HG03196 (cell line): ENCODE data around the gene CENPL.
"Not testable (repeated sequence)": the region's sequence is repeated elsewhere in the genome, so short reads cannot be mapped to it uniquely, and the experiment has no call there.

Experiments used
- ATAC-seq: cut with Tn5 transposase; IDR thresholded peaks from one replicate; pipeline ENCODE4 v1.9.1; 2021; ENCODE audit not compliant: unreplicated experiment

Gene CENPL, protein sequence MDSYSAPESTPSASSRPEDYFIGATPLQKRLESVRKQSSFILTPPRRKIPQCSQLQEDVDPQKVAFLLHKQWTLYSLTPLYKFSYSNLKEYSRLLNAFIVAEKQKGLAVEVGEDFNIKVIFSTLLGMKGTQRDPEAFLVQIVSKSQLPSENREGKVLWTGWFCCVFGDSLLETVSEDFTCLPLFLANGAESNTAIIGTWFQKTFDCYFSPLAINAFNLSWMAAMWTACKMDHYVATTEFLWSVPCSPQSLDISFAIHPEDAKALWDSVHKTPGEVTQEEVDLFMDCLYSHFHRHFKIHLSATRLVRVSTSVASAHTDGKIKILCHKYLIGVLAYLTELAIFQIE

DNA sequence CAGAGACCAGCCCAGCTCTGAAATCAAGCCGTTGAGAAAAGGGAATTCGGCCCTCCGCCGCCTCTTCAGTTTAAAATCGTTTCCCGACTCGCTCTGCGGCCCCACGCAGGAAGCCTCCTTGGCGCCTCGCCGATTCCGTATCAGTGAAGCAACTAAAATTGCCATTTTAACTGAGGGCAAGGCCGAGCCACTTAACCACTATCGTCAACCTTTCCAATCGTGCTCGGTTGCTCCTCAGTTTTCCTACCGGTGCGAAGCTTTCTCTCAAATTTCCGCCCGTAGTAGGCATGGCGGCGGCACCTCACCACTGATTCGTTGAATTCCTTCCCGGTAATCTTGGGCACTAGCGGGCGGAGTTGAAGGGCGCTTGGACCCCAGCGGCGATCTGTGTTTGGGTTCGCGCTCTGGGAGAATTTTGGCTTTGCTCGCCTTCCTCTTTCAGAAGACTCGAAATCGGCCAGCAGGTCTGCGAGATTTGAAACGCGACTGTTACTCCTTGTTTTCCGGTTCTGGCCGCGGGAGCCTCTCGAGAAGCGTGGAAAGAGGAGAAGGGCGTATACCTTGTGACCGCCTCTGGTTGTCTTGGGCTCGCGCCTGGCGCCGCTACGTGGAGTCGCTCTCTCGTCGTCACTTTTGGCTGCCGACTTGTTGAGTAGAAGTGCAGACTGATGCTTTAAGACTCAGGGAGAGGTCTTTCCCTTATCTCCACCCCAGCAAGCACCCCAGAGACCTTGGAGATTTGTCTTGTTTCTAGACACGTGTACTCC lies at the start of gene CENPL, which contains the start of gene DARS2:
Gene CENPL (minus strand): TSS at position 569 of the 767 bp plus-strand sequence. CDS start 13,584 bp downstream, outside the sequence.
Gene DARS2 (plus strand): TSS at position 359 of the 767 bp plus-strand sequence. CDS start 557 bp downstream, outside the sequence.
- peak; percentile 77 for ATAC-seq

DNA sequence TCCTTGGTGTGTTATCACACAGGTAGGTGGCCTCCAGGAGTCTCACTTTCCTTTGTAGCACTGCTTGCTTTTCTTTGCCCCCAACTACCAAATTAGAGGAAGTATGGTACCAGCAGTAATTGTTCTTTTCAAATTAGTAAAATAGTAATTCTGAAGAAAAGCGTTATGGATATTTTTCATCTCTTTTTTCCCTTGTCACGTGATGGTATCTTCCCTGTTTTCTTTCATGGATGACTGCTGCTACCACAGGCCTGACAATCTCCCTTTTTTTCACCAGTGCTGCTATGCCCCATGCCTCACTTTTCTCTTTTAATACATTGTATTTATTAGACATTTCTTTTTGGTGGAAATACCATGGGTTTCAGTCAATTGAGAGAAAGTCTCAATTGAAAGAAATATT lies 46.8 kb upstream of the CENPL start:
- no peak for ATAC-seq

DNA sequence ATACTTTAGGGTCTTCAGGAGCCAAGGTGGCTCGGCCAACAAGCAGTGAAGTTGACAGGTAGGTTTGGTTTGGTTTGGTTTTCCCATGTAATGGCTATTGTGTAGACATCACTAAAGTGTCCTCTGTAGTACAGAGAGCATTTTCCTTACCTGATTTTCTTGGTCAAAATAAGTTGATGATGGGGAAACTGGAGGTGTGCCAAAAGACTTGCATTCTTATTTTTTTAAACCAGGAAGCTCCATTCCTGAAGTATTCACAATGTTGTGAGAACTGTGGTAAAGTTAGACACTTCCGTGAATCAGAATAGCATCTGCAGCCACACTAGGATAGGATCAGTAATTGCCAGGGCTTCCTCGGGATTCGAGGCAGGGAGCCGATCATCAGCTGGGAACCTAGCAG lies 46.4 kb upstream of the CENPL start:
- ATAC-seq, result no peak

DNA sequence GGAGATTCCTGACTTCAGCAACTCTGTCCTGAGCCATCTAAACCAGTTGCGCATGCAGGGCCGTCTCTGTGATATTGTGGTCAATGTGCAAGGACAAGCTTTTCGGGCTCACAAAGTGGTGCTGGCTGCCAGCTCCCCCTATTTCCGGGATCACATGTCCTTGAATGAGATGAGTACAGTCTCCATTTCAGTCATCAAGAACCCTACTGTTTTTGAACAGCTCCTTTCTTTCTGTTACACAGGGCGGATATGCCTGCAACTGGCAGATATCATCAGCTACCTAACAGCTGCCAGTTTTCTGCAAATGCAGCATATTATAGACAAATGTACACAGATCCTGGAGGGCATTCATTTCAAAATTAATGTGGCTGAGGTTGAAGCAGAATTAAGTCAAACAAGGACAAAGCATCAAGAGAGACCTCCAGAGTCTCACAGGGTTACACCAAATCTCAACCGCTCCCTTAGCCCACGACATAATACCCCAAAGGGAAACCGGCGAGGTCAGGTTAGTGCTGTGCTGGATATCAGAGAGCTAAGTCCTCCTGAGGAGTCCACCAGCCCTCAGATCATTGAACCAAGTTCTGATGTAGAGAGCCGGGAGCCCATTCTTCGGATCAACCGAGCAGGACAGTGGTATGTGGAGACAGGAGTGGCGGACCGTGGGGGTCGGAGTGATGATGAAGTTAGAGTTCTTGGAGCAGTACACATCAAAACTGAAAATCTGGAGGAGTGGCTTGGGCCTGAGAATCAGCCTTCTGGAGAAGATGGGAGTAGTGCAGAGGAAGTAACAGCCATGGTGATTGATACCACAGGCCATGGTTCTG lies 45.8 kb upstream of the CENPL start:
- no peak for ATAC-seq

DNA sequence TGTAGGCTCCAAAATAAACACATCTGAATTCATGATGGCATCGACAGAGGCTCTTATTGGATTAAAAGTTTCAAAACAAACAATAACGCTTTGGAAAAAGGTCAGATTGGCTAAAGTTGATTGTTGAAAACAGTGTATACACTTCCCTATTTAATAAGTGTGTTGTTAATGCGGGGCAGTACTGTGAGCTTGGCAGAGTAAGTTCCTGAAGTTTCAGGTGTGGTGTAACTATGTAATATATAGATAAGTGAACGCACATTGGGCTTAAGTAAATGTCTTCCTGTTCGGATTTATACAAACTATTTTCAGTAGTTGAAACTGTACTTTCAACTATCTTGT lies 44.3 kb upstream of the CENPL start:
- no peak for ATAC-seq

DNA sequence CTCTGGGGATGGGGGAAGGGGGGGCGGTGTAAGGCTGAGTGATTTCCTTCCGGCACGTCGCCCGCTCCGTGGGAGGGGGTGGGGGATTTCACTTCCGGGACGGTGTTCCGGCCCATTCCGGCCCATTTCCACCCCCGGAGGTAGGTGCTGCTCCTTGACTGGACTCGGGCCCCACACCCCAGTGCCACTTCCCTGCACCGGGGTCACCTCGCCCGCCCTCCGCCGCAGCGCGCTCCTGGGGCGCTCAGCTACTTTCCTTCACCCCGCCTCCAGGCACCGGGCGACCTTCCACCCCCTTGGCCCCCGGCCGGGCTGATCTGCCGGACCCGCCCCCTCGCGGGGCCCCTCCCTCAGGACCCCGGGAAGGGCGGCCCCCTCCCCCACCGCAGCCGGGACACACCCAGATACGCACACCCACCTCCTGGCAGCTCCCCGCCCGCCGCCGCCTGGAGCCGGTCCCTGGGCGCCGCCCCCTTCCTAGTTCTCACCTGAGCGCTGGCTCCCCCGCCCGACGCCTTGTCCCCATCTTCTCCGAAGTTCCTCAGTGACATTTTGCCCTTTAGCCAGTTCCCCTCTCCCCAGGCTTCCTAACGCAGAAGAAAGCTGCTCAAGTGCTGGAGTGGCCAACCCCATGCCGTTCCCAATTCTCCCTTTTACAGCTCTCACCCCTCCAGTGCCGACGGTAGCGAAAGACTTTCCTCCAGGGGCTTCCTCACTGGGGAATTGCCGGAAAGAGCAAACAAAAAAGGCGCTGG lies 43.8 kb upstream of the CENPL start, which contains the start of gene ZBTB37:
Gene ZBTB37 (plus strand): TSS at position 115 of the 755 bp plus-strand sequence. CDS start 1,846 bp downstream, outside the sequence.
- peak; percentile 63 for ATAC-seq

DNA sequence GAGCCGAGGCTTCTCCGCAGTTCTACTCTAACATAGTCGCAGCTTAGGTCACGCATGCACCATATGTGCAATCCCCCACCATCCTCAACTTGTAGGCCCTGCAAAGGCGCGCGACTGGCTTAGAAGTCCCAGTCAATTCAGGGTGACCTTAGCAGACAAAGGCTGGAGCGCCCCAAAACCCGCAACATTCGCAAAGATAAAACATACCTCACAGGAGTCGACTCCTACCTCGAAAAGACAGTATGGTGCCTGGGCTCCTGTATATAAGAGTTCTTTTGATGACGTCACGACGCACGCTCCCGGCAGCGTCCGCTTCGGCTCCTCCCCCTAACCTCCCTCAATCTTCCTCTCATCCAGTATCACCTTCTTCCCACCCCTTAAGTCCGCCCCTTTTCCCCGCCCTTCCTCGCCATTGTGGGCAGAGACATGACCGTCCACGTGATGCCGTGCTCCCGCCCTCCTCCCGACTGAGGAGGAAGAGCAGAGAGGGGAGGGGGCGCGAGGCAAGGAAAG lies 43.1 kb upstream of the CENPL start, which contains the start of gene GAS5:
Gene GAS5 (minus strand): TSS at position 237 of the 513 bp plus-strand sequence.
- peak; percentile 66 for ATAC-seq

DNA sequence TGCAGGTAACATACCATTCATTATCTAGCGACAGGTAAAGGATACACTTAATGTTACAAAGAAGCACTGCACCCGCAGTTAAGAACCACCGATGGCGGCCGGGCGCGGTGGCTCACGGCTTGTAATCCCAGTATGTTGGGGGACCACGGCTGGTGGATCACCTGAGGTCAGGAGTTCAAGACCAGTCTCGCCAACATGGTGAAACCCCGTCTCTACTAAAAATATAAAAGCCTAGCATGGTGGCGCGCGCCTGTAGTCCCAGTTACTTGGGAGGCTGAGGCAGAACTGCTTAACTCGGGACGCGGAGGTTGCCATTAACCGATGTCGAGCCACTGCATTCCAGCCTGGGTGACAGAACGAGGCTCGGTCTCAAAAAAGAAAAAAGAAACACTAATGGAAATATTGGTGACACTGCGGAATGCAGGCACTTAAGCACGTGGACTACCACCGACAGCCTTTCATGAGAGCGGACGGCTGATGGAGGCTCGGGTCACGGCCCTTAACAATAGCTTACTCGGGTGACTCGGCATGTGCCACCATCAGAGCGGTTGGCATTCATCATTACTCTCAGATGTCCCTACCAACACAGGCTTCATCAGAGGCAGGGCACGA lies 42.6 kb upstream of the CENPL start:
- no peak for ATAC-seq

DNA sequence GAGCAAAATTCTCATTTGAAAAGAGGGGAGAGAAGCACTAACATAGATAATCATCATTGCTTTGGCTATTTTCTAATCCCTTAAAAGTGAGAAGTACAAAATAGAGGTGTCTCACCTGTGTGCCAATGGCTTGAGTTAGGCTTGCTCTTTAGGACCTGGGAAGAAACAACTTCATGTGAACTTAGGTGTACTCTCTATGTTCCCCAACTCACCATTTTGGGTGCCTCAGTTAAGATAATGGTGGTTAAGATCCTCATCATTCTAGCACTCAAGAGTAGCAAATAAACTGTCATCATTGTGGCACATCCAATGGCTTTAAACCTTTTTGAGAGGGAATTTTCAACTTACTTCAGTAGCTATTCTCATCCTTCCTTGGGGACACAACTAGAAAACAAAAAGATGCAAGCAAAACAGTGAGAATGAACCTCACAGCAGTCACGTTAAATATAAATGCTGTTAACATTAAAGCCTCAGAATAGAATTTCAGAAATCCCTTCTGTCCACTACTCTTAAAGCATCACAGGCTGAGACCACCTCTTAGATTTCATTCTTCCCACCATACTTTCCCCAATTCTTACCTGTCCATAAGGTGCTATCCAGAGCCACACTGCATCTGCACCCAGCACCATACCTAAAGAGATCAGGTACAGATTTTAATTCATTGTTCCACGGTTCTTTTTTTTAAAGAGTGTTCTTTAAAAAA lies 41.9 kb upstream of the CENPL start:
- ATAC-seq, result no peak

DNA sequence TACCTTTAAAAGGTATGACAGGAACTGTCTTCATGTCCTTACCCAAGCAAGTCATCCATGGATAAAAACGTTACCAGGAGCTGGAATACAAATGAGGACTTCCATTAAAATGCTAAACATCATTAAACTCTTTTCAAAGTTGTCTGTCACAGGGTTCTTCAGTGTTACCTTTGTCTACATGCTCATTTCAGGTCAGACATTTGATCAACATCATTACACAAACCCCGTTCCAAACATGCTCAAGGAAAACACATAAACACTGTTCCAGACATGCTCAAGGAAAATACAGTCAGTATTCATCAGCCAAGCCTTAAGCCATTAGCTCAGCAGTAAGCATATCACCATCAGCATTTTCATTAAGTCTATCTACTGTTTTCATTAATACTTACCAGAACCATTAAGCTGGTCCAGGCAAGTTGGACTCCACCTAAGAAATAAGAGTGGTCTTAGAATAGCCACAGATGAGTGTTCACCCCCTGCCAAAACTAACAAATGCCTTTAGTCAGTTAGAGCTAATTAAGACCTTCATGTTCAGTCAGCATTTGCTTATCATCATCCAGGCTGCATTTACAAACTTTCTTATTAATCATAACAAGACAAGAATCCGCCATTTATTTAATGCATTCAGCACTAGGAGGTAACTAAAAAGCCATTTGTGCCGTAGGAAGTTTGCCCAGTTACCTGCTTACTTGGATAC lies 40.9 kb upstream of the CENPL start:
- ATAC-seq, result no peak

DNA sequence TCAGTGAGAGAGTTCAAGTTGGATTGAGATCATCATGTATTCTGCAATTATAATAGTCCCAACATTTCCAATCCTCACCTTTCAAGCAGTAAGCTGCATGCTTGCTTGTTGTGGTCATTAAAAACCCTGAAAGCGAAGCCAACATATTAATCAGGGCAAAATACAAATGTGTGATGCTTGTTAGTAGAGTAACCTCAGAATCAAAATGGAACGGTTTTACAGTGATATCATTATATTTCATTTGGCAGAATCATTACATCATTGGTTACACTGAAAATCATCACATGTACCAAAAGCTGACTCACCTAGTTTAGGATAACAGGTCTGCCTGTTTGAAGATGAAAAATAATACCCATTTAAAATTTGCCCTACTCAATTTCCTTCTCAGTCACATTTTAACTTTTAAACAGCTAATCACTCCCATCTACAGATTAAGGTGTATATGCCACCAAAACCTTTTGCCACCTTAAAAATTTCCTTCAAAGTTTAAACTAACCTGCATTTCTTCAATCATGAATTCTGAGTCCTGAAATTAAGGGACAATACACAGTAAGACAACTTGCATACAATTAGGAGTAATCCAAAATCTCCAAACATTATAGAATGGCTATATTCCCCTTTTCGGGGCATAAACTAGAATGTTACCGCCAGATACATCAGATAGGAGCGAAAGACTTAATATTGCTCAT lies 39.6 kb upstream of the CENPL start:
- no peak for ATAC-seq

DNA sequence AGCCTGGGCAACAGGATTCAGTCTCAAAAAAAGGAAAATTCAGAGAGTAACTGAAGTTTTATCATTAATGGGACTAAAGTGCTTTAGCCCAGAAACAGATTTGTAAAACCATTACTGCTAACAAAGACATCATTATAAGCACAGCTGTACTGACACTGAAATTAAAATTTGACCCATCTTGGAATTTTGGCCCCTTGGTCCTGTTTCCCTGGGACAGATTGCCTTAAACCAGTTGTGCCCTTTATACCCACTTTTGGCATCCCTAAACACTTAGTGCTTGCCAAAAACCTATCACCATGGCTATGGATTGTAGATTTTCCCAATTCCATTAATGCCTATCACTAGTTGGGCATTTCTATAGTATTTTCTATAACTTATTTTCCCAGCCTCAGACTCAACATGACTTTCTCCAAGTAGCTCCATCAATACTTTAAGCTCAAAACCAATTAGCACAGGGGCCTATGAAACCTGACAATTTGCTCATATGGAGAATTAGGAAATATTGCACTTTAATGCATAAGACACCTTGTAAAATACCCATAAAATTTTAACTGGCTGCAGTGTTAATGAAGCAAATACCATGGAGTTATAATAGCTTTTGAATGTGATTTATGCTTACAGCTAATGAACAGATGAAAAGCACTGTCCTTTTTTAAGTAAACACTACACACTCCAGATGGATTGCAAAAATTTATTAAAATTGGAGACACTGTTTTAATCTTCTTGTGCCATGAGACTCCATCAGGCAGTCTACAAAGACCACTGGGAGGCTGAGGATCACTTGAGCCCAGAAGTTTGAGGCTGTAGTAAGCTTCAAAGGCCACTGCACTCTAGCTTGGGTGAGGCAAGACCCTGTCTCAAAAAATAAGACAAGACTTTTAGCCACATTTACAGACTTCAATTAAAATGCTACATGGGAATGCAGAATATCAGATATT lies 38.8 kb upstream of the CENPL start:
- no peak for ATAC-seq

DNA sequence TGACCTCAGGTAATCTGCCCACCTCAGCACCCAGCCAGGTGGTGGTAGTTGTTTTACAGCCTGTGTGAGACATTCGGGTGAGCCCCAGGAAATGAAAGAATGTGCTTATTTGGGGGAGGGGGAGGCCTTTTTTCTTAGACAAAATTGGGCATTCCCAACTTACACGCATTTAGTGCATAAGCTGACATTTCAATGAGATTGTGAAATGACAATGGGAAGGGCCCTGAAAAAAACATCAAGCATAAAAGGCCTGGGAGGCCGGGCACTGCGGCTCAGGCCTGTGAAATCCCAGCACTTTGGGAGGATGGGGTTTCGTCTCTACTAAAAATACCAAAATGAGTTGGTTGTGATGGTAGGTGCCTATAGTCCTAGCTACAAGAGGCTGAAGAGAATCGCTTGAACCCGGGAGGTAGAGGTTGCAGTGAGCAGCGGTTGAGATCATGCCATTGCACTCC lies 38.1 kb upstream of the CENPL start:
- ATAC-seq, result no peak

DNA sequence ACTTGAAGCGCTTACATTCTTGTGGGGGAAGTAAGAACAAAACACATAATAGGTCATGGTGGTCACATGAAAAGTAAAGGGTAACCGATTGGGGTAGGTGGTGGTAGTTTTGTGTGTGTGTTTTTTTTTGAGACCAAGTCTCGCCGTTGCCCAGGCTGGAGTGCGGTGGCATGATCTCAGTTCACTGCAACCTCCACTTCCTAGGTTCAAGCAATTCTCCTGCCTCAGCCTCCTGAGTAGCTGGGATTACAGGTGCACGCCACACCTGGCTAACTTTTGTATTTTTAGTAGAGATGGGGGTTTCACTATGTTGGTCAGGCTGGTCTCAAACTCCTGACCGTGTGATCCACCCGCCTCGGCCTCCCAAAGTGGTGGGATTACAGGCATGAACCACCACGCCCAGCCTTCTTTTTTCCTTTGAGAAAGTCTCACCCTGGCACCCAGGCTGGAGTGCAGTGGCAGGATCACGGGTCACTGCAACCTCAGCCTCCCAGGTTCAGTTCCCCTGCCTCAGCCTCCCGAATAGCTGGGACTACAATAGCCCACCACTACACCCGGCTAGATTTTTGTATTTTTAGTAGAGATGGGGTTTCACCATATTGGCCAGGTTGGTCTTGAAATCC lies 37.6 kb upstream of the CENPL start:
- not testable (repeated sequence) for ATAC-seq

DNA sequence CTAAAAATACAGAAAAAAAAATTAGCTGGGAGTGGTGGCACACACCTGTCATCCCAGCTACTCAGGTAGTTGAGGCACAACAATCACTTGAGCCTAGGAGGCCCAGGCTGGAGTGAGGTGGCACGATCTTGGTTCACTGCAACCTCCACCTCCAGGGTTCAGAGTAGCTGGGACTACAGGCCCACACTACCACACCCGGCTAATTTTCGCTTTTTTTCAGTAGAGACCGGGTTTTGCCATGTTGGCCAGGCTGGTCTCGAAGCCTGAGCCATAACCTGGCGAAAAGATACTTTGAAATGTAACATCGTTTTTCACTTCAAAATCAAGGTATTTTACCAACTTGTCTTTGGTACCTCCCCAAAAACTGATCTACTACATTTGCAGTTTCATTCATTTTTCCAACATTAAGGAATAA lies 37.1 kb upstream of the CENPL start:
- no peak for ATAC-seq

DNA sequence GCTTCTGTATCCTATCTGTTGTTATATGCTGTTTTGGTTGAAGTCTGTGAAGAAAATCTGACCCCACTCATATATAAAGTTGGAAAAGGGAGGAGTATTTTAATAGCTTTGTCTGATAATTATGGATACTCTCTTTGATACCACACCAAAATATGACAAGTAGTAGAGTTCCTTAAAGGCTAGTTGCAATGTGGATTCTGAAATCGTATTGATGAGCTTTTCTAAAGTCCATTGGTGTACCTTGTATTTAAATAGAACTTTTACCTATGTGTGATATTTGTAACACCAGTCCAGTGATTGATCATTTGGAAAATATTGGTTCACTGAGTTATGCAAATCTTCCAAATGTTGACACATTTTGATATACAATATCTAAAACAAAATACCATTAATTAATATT lies 35.4 kb upstream of the CENPL start:
- no peak for ATAC-seq
